ENCODE data around the gene SH3RF3. TPM values are rescaled to one million over a fixed set of nuclear protein-coding genes. Genes with fewer than 3 reads are reported as not detected.

Gene SH3RF3
- total RNA-seq, 1 donor from 2014 or later, result 7.9 TPM

DNA sequence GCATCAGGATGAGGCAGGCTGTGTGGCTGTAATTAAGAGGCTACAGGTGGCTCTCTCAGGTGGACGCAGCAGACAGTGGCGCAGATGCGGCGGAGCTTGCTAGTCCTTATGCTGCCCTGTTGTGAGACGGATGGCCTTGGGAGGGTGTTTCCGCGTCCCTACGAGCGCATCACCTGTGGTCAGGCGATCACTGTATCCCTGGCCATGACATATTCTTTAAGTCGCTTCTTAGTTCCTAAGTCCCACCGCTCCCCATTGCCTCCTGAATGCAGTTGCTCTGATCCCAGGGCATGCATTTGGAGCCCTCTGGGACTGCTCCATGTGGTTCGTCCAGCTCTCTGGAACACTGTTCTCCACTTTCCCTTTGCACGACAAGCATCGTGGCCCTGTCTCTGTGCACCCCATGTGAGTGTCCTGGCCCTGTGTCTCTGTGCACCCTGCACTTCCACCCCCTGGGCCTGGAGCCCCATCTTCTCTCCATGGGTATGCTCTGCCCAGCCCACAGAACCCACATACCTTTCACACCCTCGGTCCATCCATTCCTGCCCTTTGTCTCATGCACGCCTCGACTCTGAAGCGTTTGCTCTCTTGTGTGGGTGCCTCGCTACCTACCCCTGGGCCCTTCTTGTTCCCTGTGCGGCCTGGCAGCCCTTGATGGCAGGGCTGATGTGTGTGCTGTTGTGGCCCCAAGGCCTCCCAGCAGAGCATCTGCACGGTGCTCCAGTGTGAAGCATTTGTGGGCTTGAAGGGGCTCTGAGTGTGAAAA lies 74.4 kb downstream of the SH3RF3 start:
- TF ChIP-seq, protein P1, sequence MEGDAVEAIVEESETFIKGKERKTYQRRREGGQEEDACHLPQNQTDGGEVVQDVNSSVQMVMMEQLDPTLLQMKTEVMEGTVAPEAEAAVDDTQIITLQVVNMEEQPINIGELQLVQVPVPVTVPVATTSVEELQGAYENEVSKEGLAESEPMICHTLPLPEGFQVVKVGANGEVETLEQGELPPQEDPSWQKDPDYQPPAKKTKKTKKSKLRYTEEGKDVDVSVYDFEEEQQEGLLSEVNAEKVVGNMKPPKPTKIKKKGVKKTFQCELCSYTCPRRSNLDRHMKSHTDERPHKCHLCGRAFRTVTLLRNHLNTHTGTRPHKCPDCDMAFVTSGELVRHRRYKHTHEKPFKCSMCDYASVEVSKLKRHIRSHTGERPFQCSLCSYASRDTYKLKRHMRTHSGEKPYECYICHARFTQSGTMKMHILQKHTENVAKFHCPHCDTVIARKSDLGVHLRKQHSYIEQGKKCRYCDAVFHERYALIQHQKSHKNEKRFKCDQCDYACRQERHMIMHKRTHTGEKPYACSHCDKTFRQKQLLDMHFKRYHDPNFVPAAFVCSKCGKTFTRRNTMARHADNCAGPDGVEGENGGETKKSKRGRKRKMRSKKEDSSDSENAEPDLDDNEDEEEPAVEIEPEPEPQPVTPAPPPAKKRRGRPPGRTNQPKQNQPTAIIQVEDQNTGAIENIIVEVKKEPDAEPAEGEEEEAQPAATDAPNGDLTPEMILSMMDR (IDR thresholded peaks at IDR 0.05; ENCODE audit: borderline replicate concordance), result no peak
- DNase-seq, result no peak

DNA sequence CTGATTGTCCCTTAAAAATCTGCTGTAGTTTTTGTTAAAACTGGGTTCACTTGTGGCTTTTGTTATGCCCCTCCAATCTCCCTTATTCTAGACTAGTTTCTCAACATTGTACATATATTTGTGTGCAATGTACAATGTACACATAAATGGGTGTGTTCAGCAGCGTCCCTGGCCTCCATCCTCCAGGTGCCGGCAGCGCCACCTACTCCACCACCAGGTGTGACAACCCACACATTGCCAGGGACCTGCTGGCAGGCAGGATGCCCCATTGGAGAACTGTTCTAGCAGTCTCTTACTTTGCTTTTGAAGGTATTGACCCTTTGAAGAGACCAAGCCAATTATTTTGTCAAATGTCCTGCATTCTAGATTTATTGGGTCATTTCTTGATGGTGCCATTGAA lies 75.4 kb downstream of the SH3RF3 start:
- no peak for DNase-seq
- TF ChIP-seq, protein P1 (IDR thresholded peaks at IDR 0.05; ENCODE audit: borderline replicate concordance), result no peak
- H3K27me3 ChIP-seq (ENCODE audit: low read depth), result no peaks in the 10 kb centered on the region
- intact Hi-C loops (cut with micrococcal nuclease), result no loop called here
- peaks cover 9% of the 10 kb centered on the region for H3K9me3 ChIP-seq (replicated peaks)
- no peak overlapping the region for H3K4me3 ChIP-seq
- H3K4me1 ChIP-seq, result peaks cover 61% of the 10 kb centered on the region
- no peaks in the 10 kb centered on the region for H3K36me3 ChIP-seq
- H3K27ac ChIP-seq (replicated peaks), result no peak overlapping the region

More for the DNA sequence above, 74.4 kb downstream of the SH3RF3 start:
- H3K27ac ChIP-seq (replicated peaks), result no peak overlapping the region
- H3K36me3 ChIP-seq, result no peaks in the 10 kb centered on the region
- peaks cover 6% of the 10 kb centered on the region for H3K9me3 ChIP-seq (replicated peaks)
- no peak overlapping the region for H3K4me3 ChIP-seq
- H3K27me3 ChIP-seq (ENCODE audit: low read depth), result no peaks in the 10 kb centered on the region
- peaks cover 51% of the 10 kb centered on the region for H3K4me1 ChIP-seq
- intact Hi-C loops (cut with micrococcal nuclease), result no loop called here

DNA sequence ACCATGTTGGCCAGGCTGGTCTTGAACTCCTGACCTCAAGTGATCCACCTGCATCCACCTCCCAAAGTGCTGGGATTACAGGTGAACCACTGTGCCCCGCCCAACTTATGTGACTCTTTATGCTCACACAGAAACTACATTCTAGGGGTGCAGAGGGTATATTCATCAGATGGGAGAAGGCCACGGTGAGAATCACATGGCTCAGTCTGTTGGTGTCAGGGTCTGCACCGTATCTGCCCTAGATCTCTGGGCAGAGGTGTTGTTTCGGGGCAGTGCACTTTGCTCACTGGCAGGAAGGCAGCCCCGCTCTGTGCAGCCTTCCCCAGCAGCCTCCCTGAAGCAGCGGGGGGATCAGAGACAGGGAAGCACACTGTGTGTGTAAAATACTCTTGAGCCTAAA lies 76.4 kb downstream of the SH3RF3 start:
- H3K27ac ChIP-seq (replicated peaks), result no peak overlapping the region
- no peaks in the 10 kb centered on the region for H3K27me3 ChIP-seq (ENCODE audit: low read depth)
- H3K9me3 ChIP-seq (replicated peaks), result peaks cover 9% of the 10 kb centered on the region
- no peaks in the 10 kb centered on the region for H3K36me3 ChIP-seq
- H3K4me1 ChIP-seq, result peaks cover 67% of the 10 kb centered on the region
- TF ChIP-seq, protein P1 (IDR thresholded peaks at IDR 0.05; ENCODE audit: borderline replicate concordance), result no peak
- no peak for DNase-seq
- H3K4me3 ChIP-seq, result no peak overlapping the region
- intact Hi-C loops (cut with micrococcal nuclease), result no loop called here

DNA sequence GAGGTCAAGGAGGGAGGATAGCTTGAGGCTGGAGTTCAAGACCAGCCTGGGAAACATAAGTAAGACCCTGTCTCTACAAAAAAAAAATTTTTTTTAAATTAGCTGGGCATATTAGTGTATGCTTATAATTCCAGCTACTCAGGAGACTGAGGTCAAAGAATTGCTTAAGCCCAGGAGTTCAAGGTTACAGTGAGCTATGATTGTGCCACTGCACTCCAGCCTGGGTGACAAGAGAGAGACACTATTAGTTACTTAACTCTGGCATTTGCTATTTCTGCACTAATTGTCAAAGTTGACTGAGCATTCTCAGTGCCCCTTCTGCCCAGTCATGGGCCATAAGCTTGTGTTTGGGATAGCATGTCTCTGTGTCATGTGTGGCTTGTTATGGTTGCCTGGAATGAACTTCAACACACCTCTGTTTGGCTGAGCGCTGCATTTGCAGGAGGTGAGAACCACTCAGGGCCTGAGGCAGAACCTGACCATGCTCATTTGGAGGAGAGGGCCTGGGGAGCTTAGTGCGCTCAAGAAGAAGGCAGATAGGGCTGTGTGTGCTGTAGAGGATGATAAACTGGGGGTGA lies 77.7 kb downstream of the SH3RF3 start:
- Histone ChIP-seq H3K4me3 (no peak overlapping the region), H3K36me3 (no peaks in the 10 kb centered on the region), H3K27ac (replicated peaks) (no peak overlapping the region), H3K4me1 (peaks cover 65% of the 10 kb centered on the region), H3K9me3 (replicated peaks) (peaks cover 9% of the 10 kb centered on the region), H3K27me3 (ENCODE audit: low read depth) (no peaks in the 10 kb centered on the region)
- TF ChIP-seq, protein P1 (IDR thresholded peaks at IDR 0.05; ENCODE audit: borderline replicate concordance), result no peak
- intact Hi-C loops (cut with micrococcal nuclease), result no loop called here
- DNase-seq, result no peak

DNA sequence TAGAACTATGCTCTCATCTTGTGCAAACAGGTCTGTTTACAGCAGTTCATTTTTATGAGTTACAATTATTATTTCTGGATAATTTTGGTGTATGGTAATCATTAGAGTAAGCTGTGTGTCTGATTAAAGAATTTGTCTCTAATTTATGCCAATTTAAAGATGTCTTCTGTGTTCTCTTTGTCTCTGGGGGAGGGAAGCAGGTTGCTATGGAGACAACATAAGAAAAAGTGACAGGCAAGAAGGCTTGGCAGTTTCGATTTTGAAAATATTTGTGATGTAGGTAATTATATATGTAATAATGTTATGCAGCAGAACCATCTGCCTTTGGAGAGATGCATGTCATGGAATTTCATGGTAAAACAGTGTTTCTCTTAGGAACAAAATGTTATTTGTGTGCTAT lies 78.2 kb downstream of the SH3RF3 start:
- TF ChIP-seq, protein P1 (IDR thresholded peaks at IDR 0.05; ENCODE audit: borderline replicate concordance), result no peak
- Histone ChIP-seq H3K4me3 (no peak overlapping the region), H3K27ac (replicated peaks) (no peak overlapping the region), H3K4me1 (peaks cover 60% of the 10 kb centered on the region), H3K9me3 (replicated peaks) (peaks cover 9% of the 10 kb centered on the region), H3K36me3 (no peaks in the 10 kb centered on the region), H3K27me3 (ENCODE audit: low read depth) (no peaks in the 10 kb centered on the region)
- no peak for DNase-seq
- intact Hi-C loops (cut with micrococcal nuclease), result no loop called here

All from left ventricle myocardium inferior (tissue), 1 donor.